ENCODE measurements around the gene CSNK1G2.
A peak's percentile ranks its signal among the peaks of the same experiment; 100 is the strongest.

CSNK1G2 gene

GRCh38 chr19:1941146-1942077 is at the start of gene CSNK1G2:
Gene CSNK1G2, plus strand, starts transcription at chr19:1941172. Its CDS starts 28,601 bp downstream, at chr19:1969773.
- Histone ChIP-seq H3K36me3 (0 out of 2 replicates have a peak, but pooled peaks cover 10% of the 10 kb centered on the region), H3K9ac (peak within 1 kb of the TSS; percentile 86), H4K20me1 (peaks cover 47% of the 10 kb centered on the region), H3K4me1 (peaks cover 47% of the 10 kb centered on the region), H3K27ac (peak within 1 kb of the TSS; percentile 93), H3K4me2 (peak within 1 kb of the TSS; percentile 100), H3K4me3 (peak within 1 kb of the TSS; percentile 70), H3K9me3 (no peaks in the 10 kb centered on the region), H3K27me3 (no peaks in the 10 kb centered on the region)
- no peak for TF ChIP-seq Cebpa-rat (IDR thresholded peaks at IDR 0.05)

GRCh38 chr19:1893791-1894190 is 47.2 kb upstream of the CSNK1G2 start:
- Histone ChIP-seq H3K4me2 (peak overlapping the region; percentile 81), H3K36me3 (no peaks in the 10 kb centered on the region), H3K9ac (no peak overlapping the region), H3K9me3 (no peaks in the 10 kb centered on the region), H3K4me1 (peaks cover 68% of the 10 kb centered on the region), H3K4me3 (no peak overlapping the region), H3K27me3 (no peaks in the 10 kb centered on the region), H3K27ac (no peak overlapping the region), H4K20me1 (no peaks in the 10 kb centered on the region)
- TF ChIP-seq Cebpa-rat (IDR thresholded peaks at IDR 0.05) = no peak

- Histone ChIP-seq H3K9ac (peak overlapping the region; percentile 61; the same call in 1 of the 2 replicates), H3K4me3 (peak overlapping the region; percentile 25; the same call in 1 of the 2 replicates), H3K4me2 (peak overlapping the region; percentile 81), H3K27me3 (no peaks in the 10 kb centered on the region), H3K9me3 (no peaks in the 10 kb centered on the region), H3K4me1 (peaks cover 68% of the 10 kb centered on the region), H3K27ac (peak overlapping the region; percentile 90), H3K36me3 (no peaks in the 10 kb centered on the region), H4K20me1 (no peaks in the 10 kb centered on the region)
- TF ChIP-seq Cebpa-rat (IDR thresholded peaks at IDR 0.05) = no peak
Measured at GRCh38 chr19:1896508-1896907, 44.5 kb upstream of the CSNK1G2 start.

GRCh38 chr19:1901940-1902404 is 39.0 kb upstream of the CSNK1G2 start:
- Histone ChIP-seq H4K20me1 (peaks cover 11% of the 10 kb centered on the region), H3K9ac (no peak overlapping the region), H3K36me3 (no peaks in the 10 kb centered on the region), H3K4me3 (no peak overlapping the region), H3K9me3 (no peaks in the 10 kb centered on the region), H3K4me2 (no peak overlapping the region), H3K27me3 (no peaks in the 10 kb centered on the region), H3K4me1 (peaks cover 54% of the 10 kb centered on the region), H3K27ac (no peak overlapping the region)
- TF ChIP-seq Cebpa-rat (IDR thresholded peaks at IDR 0.05) = no peak

GRCh38 chr19:1902923-1903322 is 38.0 kb upstream of the CSNK1G2 start:
- TF ChIP-seq Cebpa-rat (IDR thresholded peaks at IDR 0.05) = no peak
- Histone ChIP-seq H3K4me2 (peak overlapping the region; percentile 74), H3K27ac (no peak overlapping the region)

GRCh38 chr19:1904860-1905109 is 36.2 kb upstream of the CSNK1G2 start:
- Histone ChIP-seq H4K20me1 (peaks cover 39% of the 10 kb centered on the region), H3K9me3 (no peaks in the 10 kb centered on the region), H3K27ac (peak overlapping the region; percentile 92), H3K4me1 (peaks cover 65% of the 10 kb centered on the region), H3K27me3 (no peaks in the 10 kb centered on the region), H3K36me3 (no peaks in the 10 kb centered on the region), H3K4me2 (peak overlapping the region; percentile 74), H3K9ac (peak overlapping the region; percentile 47; the same call in 1 of the 2 replicates), H3K4me3 (peak overlapping the region; percentile 81)
- no peak for TF ChIP-seq Cebpa-rat (IDR thresholded peaks at IDR 0.05)

More at GRCh38 chr19:1902923-1903322, 38.0 kb upstream of the CSNK1G2 start:
- Histone ChIP-seq H3K36me3 (no peaks in the 10 kb centered on the region), H3K27me3 (no peaks in the 10 kb centered on the region), H3K9me3 (no peaks in the 10 kb centered on the region), H3K4me1 (peaks cover 54% of the 10 kb centered on the region), H3K4me3 (no peak overlapping the region), H3K9ac (no peak overlapping the region), H4K20me1 (peaks cover 20% of the 10 kb centered on the region)

GRCh38 chr19:1905110-1905862 is 35.7 kb upstream of the CSNK1G2 start, which contains the start of the genes ADAT3 and SCAMP4:
Gene ADAT3, plus strand, starts transcription at chr19:1905399. Its CDS starts 6,649 bp downstream, at chr19:1912048.
Gene SCAMP4, plus strand, starts transcription at chr19:1905399. Its CDS starts 9,621 bp downstream, at chr19:1915020.
- no peak for TF ChIP-seq Cebpa-rat (IDR thresholded peaks at IDR 0.05)
- Histone ChIP-seq H4K20me1 (peaks cover 44% of the 10 kb centered on the region), H3K36me3 (no peaks in the 10 kb centered on the region), H3K4me2 (peak within 1 kb of the TSS; percentile 94), H3K27me3 (no peaks in the 10 kb centered on the region), H3K4me1 (peaks cover 70% of the 10 kb centered on the region), H3K9ac (peak within 1 kb of the TSS; percentile 89), H3K27ac (peak within 1 kb of the TSS; percentile 92), H3K9me3 (no peaks in the 10 kb centered on the region), H3K4me3 (peak within 1 kb of the TSS; percentile 81)

- H3K36me3 ChIP-seq = no peaks in the 10 kb centered on the region
- H3K27me3 ChIP-seq = no peaks in the 10 kb centered on the region
- H3K4me2 ChIP-seq = peak overlapping the region; percentile 94
- H3K27ac ChIP-seq = peak overlapping the region; percentile 92
- H3K9me3 ChIP-seq = no peaks in the 10 kb centered on the region
- peaks cover 50% of the 10 kb centered on the region for H4K20me1 ChIP-seq
- H3K9ac ChIP-seq = peak overlapping the region; percentile 89
- peaks cover 77% of the 10 kb centered on the region for H3K4me1 ChIP-seq
- no peak for TF ChIP-seq Cebpa-rat (IDR thresholded peaks at IDR 0.05)
- peak overlapping the region; percentile 81 for H3K4me3 ChIP-seq
Measured at GRCh38 chr19:1905863-1906375, 35.1 kb upstream of the CSNK1G2 start.

GRCh38 chr19:1906985-1907562 is 33.9 kb upstream of the CSNK1G2 start:
- Histone ChIP-seq H3K4me2 (peak overlapping the region; percentile 94), H4K20me1 (peaks cover 62% of the 10 kb centered on the region), H3K9ac (peak overlapping the region; percentile 7; the same call in 1 of the 2 replicates), H3K27ac (peak overlapping the region; percentile 28), H3K36me3 (peaks cover 5% of the 10 kb centered on the region), H3K27me3 (no peaks in the 10 kb centered on the region), H3K4me3 (no peak overlapping the region), H3K4me1 (peaks cover 81% of the 10 kb centered on the region), H3K9me3 (no peaks in the 10 kb centered on the region)
- no peak for TF ChIP-seq Cebpa-rat (IDR thresholded peaks at IDR 0.05)
